Prostate gland (tissue), 2 donors: ENCODE measurements around the gene SFTA2. TPM values are rescaled to one million over a fixed set of nuclear protein-coding genes. Genes with fewer than 3 reads are reported as not detected.

Experiments
- DNase-seq: peaks from one replicate; pipeline ENCODE4 v3.0.0-alpha.2; 2019; ENCODE audit warnings: low spot score
- H3K27ac ChIP-seq, 2 donors: fragments of 200-600 bp; sonication (generic); 2 replicates each; pipeline ENCODE4 v1.5.1; 2017 to 2019
- H3K27me3 ChIP-seq: fragments of 200-600 bp; sonication (generic); replicated peaks from 2 replicates; pipeline ENCODE4 v1.5.1; 2019; ENCODE audit not compliant: insufficient read depth
- H3K36me3 ChIP-seq, 2 donors: fragments of 200-600 bp; sonication (generic); 1 replicate in 1 of 2; 2 replicates in 1 of 2; pipeline versions ENCODE4 v1.5.1 to v1.8.1; 2017 to 2019
- H3K4me1 ChIP-seq: fragments of 200-600 bp; sonication (generic); replicated peaks from 2 replicates; pipeline ENCODE4 v1.5.1; 2019
- H3K4me3 ChIP-seq, 2 donors: fragments of 200-600 bp; sonication (generic); 2 replicates each; pipeline ENCODE4 v1.5.1; 2017 to 2019
- H3K9me3 ChIP-seq: fragments of 200-600 bp; sonication (generic); 2 replicates; pipeline ENCODE4 v1.5.1; 2017
- POLR2A ChIP-seq: fragments of 450-650 bp; IDR thresholded peaks from one replicate; pipeline ENCODE4 v1.6.1; 2016; ENCODE audit warnings: antibody characterized with exemption, mild to moderate bottlenecking
- POLR2AphosphoS5 ChIP-seq: sonication (generic); formaldehyde crosslinking; IDR thresholded peaks from one replicate; pipeline ENCODE4 v1.6.1; 2017; ENCODE audit warnings: antibody characterized with exemption
- WGBS: methylation state at CpG from one replicate; pipeline ENCODE4 v1.1.5; 2018; 5-methylcytosine and 5-hydroxymethylcytosine counted together
- intact Hi-C: fragments of 100-400 bp; cut with DNase I; formaldehyde crosslinking; loops from one replicate; pipeline ENCODE4 v1.14.2; 2022
- total RNA-seq, 2 donors: library from RNA; depleted of rRNA; stranded (reverse); fragments of >200 nt; gene quantifications; one replicate each; pipeline ENCODE4 v1.1.0, GENCODE V29; 2016
- TF ChIP-seq, protein P1 (sequence below), 4 experiments: fragments of 200-600 bp in 2 of 4; fragments of 450-650 bp in 2 of 4; sonication (generic) in 2 of 4; IDR thresholded peaks; 1 replicate in 3 of 4; 2 replicates in 1 of 4; pipeline ENCODE4 v1.5.1; 2016 to 2019; ENCODE audit warnings: antibody characterized with exemption in 4 of 4, mild to moderate bottlenecking in 2 of 4, moderate library complexity in 2 of 4

SFTA2 gene
- total RNA-seq, 2 donors from 2014 or later: not detected

DNA sequence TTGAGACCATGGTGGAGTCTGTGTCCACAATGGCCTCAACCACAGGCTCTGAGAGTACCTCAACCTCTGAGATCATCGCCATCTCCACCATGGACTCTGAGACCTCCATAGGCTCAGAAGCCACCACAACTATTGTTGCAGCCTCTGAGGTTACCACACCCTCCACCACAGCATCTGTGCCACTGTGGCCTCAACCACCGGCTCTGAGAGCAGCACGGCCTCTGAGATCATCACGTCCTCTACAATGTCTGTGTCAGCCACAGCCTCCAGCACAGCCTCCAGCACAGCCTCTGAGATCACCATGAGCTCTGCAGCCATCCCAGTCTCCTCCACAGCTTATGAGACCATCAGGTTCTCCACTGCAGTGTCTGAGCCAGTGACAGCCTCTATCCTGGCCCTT, 32.1 kb upstream of the SFTA2 start:
- DNase-seq: no peak
- intact Hi-C loops: no loop called here
- WGBS: 75% methylated on average over 4 of the region's 4 CpGs

DNA sequence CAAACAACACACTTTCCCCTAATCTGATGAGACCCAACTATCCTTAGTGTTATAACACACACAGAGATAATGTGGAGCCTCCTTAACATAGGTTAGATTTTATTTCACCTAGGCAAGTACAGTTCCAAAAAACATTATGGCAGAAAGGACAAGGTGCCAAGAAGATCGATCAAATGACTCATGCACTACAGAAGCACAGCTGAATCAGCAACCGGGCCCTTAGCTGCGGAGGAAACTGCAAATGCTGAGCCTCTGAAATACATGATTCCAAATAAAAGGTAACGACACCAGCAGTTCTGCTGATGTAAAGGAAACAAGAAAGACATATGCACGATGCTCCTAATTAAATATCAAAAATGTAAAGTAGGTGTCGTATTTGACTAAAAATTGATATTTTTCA, 31.7 kb upstream of the SFTA2 start:
- no peaks in the 10 kb centered on the region for H3K27me3 ChIP-seq
- 71% methylated on average over 6 of the region's 6 CpGs for WGBS
- DNase-seq: no peak
- TF ChIP-seq, protein P1, sequence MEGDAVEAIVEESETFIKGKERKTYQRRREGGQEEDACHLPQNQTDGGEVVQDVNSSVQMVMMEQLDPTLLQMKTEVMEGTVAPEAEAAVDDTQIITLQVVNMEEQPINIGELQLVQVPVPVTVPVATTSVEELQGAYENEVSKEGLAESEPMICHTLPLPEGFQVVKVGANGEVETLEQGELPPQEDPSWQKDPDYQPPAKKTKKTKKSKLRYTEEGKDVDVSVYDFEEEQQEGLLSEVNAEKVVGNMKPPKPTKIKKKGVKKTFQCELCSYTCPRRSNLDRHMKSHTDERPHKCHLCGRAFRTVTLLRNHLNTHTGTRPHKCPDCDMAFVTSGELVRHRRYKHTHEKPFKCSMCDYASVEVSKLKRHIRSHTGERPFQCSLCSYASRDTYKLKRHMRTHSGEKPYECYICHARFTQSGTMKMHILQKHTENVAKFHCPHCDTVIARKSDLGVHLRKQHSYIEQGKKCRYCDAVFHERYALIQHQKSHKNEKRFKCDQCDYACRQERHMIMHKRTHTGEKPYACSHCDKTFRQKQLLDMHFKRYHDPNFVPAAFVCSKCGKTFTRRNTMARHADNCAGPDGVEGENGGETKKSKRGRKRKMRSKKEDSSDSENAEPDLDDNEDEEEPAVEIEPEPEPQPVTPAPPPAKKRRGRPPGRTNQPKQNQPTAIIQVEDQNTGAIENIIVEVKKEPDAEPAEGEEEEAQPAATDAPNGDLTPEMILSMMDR (IDR thresholded peaks at IDR 0.05): no peak
- TF ChIP-seq POLR2AphosphoS5 (no peak), POLR2A (no peak)
- no peaks in the 10 kb centered on the region for H3K9me3 ChIP-seq
- H3K4me1 ChIP-seq: no peaks in the 10 kb centered on the region
- intact Hi-C loops: no loop called here
- H3K27ac ChIP-seq: no peak overlapping the region
- H3K4me3 ChIP-seq: no peak overlapping the region
- no peaks in the 10 kb centered on the region for H3K36me3 ChIP-seq

More for the DNA sequence above, 32.1 kb upstream of the SFTA2 start:
- Histone ChIP-seq H3K4me1 (no peaks in the 10 kb centered on the region), H3K36me3 (no peaks in the 10 kb centered on the region), H3K4me3 (no peak overlapping the region), H3K27me3 (no peaks in the 10 kb centered on the region), H3K27ac (no peak overlapping the region), H3K9me3 (no peaks in the 10 kb centered on the region)
- no peak for TF ChIP-seq POLR2AphosphoS5

DNA sequence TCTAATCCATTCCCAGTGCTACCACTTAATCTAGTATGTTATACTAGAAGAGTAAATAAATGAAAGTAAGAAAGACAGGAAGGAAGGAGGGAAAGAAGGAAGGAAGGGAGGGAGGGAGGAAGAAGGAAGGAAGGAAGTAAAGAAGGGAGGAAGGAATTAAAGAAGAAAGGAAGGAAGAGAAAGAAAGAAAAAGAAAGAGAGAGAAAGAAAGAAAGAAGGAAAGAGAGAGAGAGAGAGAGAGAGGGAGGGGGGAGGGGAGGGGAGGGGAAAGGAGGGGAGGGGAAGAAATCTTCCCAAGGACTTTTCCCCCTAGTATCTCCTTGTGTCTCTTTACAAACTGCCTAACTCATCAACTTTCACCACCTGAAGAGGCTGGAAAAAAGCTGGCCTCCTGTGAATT, 30.7 kb upstream of the SFTA2 start:
- Histone ChIP-seq H3K36me3 (no peaks in the 10 kb centered on the region), H3K9me3 (no peaks in the 10 kb centered on the region), H3K27ac (no peak overlapping the region), H3K4me3 (no peak overlapping the region), H3K4me1 (no peaks in the 10 kb centered on the region), H3K27me3 (no peaks in the 10 kb centered on the region)
- TF ChIP-seq POLR2AphosphoS5 (no peak), POLR2A (no peak)
- TF ChIP-seq, protein P1 (IDR thresholded peaks at IDR 0.05): no peak
- DNase-seq: no peak
- intact Hi-C loops: no loop called here

DNA sequence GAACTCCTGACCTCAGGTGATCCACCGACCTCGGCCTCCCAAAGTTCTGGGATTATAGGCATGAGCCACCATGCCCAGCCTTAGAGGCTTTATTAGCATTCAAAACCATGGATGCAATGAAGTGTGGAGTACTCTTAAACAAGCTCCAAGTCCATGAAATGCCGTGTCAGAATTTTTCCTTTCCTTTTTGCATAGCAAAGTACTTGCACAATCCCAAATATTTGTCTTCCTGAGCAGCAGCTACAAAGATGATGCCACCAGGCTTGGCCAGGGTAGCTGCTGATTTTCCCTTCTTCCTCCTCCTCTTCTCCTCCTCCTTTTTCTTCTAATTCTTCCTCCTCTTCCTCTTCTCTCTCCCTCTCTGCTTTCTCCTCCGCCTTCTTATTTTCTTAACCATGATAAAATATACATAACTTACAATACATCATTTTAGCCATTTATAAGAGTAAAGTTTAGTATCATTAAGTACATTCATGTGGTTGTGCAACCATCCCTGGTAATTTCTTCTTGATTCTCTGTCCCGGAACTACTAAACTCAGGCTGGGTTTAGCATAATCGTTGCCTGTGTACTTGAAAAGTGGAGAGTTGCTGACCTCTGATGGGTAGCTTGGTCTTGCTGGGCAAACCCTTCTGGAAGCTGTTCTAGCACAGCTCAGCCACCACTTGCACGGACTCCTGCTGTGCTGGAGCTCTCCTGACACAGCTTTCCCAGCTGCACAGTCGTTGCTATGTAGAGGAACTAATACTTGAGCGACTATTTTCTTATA, 29.1 kb upstream of the SFTA2 start:
- H3K4me3 ChIP-seq: no peak overlapping the region
- 76% methylated on average over 9 of the region's 9 CpGs for WGBS
- no peak for DNase-seq
- H3K27me3 ChIP-seq: no peaks in the 10 kb centered on the region
- TF ChIP-seq POLR2A (no peak), POLR2AphosphoS5 (no peak)
- TF ChIP-seq, protein P1 (IDR thresholded peaks at IDR 0.05): no peak
- no peaks in the 10 kb centered on the region for H3K4me1 ChIP-seq
- H3K27ac ChIP-seq: no peak overlapping the region
- H3K9me3 ChIP-seq: no peaks in the 10 kb centered on the region
- intact Hi-C loops: no loop called here
- H3K36me3 ChIP-seq: no peaks in the 10 kb centered on the region

DNA sequence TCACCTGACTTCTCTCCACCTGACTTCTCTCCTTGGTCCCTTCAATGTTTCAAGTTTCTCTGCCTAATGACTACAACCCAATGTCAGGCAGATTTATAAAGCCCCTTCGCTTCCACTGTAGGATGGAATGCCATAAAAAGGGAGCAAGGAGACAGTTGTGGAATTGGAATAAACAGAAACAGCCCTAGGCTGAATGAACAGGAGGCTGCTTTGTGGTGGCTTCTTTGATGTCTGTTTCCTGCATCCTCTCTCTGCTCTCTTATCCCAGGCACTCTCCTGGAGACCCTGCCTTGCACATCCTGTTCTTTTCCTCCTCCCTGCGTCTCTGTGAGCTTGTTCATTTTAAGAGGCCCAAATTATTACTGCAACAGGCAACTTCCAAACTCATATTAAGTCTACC, 25.7 kb upstream of the SFTA2 start:
- no peaks in the 10 kb centered on the region for H3K4me1 ChIP-seq
- intact Hi-C loops: no loop called here
- no peaks in the 10 kb centered on the region for H3K9me3 ChIP-seq
- TF ChIP-seq POLR2A (no peak), POLR2AphosphoS5 (no peak)
- TF ChIP-seq, protein P1 (IDR thresholded peaks at IDR 0.05): no peak
- 60% methylated on average over 2 of the region's 2 CpGs for WGBS
- H3K36me3 ChIP-seq: no peaks in the 10 kb centered on the region
- no peak overlapping the region for H3K27ac ChIP-seq
- no peak overlapping the region for H3K4me3 ChIP-seq
- no peaks in the 10 kb centered on the region for H3K27me3 ChIP-seq
- DNase-seq: no peak
